ENCODE data around the gene ATP8A2.

- TF ChIP-seq EZH2 (optimal IDR thresholded peaks at IDR 0.05; ENCODE audit: low read depth, low read length) (no peak), CTCF (IDR thresholded peaks at IDR 0.05; ENCODE audit: low read length) (no peak), EZH2phosphoT487 (IDR thresholded peaks at IDR 0.05; ENCODE audit: low read length) (no peak)
Observed at GRCh38 chr13:26017196-26017921, 645.6 kb downstream of the ATP8A2 start.

All from MM.1S (cell line).